CD4-positive, alpha-beta T cell treated with Interleukin-2 at 100 ng/mL for 4 hours (primary cell): ENCODE results near the gene ZNF44.
"Not testable (repeated sequence)": the region's sequence is repeated elsewhere in the genome, so short reads cannot be mapped to it uniquely, and the experiment has no call there.

Source experiments
- DNase-seq: peaks from one replicate; pipeline ENCODE4 v3.0.0-alpha.2; 2020; ENCODE audit warnings: low spot score

The ZNF44 gene

DNA sequence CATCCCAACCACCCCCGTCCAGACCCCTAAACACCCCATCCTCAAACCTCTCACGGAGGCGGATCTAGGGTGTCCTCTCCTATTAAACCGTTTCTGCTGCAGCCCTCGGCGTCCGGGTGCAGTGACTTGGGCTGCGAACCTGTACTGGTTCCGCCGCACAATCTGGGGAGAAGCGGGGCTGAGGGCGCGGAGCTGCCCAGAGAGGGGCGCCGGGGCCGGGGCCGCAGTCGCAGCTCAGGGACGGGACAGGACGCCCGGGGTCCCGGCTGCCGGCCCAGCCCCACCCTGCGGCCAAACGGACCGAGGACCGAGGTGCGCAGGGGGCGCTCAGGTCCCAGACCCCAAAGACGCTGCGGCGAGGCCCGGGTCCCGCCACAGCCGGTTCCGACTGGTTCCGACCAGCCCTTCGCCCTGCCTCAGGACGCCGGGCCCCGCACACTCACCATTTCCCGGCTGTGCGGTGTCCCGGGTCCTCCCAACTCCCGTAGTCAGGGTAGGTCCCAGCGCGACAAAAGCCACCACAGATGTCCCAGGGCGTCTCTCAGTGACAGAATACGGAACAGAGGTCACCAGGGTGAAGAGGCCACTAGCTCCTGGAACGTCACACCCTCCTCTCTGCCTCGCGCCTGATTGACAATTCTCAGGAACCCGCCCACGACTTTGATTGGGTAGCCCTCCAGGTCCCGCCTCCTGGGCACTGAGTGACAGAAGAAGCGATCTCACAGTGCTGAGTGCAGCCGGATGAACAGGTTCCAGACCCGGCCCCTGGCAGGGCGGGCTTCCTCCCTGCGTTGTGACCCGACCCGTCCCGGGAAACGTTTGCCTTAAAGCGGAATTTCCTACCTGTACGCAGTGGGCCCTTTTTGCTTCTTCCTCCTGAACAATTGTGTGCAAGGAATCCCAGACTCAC, at the start of gene ZNF44:
Gene ZNF44, minus strand, starts transcription at position 635 of the 910 bp plus-strand sequence. Its CDS starts 189 bp downstream, at position 446.
- peak; percentile 98 for DNase-seq

GRCh38 chr19:12333162-12334159, 38.8 kb upstream of the ZNF44 start, which contains the start of gene ZNF563:
ZNF563 (minus strand) TSS chr19:12333633; CDS start chr19:12333482, 151 bp downstream.
- peak; percentile 98 for DNase-seq

GRCh38 chr19:12331211-12331941, 36.7 kb upstream of the ZNF44 start:
- DNase-seq: peak; percentile 61

- DNase-seq: no peak
Observed at GRCh38 chr19:12330340-12330739, 35.7 kb upstream of the ZNF44 start.

GRCh38 chr19:12325690-12326089, 31.0 kb upstream of the ZNF44 start:
- DNase-seq: no peak

- DNase-seq: no peak
Observed at GRCh38 chr19:12318782-12319413, 24.2 kb upstream of the ZNF44 start.

DNA sequence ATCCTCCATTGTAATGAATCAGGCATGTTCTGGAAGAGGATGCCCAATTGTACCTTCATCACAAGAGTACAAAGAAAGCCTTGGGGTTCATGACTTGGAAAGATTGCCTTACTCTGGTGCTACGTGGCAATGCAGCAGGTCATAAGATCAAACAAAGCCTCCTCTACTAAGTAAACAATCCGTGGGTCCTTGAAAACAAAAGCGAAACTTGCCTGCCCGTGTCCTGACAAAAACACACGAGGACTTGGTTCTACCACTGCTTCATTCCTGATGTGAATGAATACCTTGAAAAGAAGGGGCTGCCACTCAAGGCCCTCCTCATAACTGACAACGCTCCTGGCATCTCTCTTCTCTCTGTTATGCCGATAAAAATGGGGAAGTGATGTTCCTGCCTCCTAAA, 19.9 kb upstream of the ZNF44 start:
- no peak for DNase-seq

DNA sequence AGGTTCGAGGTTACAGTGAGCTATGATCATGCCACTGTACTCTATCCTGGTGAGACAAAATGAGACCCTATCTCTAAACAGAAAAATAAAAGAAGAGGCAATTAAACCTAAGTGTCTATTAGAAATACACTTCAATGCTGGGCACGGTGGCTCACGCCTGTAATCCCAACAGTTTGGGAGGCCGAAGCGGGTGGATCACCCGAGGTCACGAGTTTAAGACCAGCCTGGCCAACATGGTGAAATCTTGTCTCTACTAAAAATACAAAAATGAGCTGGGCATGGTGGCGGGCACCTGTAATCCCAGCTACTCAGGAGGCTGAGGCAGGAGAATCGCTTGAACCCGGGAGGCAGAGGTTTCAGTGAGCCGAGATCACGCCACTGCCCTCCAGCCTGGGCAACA, 14.2 kb upstream of the ZNF44 start:
- DNase-seq: not testable (repeated sequence)

- DNase-seq: no peak
Observed at GRCh38 chr19:12295191-12295590, 508 bp upstream of the ZNF44 start.

- DNase-seq: peak; percentile 62
Observed at GRCh38 chr19:12293777-12294248, 870 bp downstream of the ZNF44 start.

- DNase-seq: no peak
Observed at GRCh38 chr19:12289790-12290065, 5.0 kb downstream of the ZNF44 start.

GRCh38 chr19:12287958-12288500, 6.7 kb downstream of the ZNF44 start:
- DNase-seq: no peak

GRCh38 chr19:12284631-12285030, 10.1 kb downstream of the ZNF44 start:
- no peak for DNase-seq

DNA sequence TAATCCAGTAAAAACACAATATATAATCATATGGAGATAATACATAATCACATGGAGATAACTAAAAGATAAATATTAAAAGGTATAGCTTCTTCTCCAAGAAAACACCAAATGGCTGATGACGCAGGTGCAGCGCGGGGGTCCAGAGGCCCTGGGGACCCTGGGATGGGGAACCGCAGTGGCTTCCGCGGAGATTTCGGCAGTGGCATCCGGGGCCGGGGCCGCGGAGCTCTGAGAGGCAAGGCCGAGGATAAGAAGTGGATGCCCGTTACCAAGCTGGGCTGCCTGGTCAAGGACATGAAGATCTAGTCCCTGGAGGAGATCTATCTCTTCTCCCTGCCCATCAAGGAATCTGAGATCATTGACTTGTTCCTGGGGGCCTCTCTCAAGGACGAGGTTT, 10.5 kb downstream of the ZNF44 start:
- no peak for DNase-seq

DNA sequence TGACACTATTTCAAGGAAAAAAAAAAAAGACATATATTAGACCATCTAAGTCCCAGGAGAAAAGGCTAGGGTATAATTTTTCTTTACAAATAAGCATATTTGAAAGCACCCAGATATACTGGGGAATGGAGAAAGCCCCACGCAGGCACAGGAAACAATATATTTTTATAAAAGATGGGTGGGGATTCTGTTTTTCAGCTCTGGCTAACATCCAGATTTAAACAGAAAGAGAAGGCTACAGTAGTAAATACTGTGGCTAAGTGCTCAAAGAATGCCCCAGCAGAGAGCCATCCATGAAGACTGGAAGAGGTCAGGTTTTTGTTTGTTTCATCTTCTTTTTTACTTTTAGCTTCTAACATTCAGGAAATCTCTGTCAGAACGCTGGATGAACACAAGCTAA, 16.0 kb downstream of the ZNF44 start:
- no peak for DNase-seq

GRCh38 chr19:12272980-12273901, 21.4 kb downstream of the ZNF44 start:
- DNase-seq: no peak

GRCh38 chr19:12272386-12272785, 22.3 kb downstream of the ZNF44 start:
- no peak for DNase-seq

DNA sequence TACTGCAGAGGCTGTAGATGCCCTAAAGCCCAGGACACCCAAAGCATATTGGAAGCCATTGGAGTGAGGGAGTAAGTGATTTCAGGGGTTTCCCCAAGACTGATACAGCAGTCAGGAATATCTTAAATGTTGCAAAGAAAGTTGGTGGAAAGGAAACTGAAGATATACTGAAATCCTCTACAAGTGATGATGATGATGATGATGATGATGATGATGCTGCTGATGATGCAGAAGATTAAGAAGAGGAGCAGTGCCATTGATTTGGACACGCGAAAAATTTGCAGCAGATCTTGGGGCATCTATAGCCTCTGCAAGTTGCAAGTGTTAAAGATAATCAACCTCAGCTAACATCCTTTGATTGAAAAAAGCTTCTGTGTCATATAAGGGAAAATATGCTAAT, 23.8 kb downstream of the ZNF44 start:
- DNase-seq: no peak

GRCh38 chr19:12265921-12266704, 28.6 kb downstream of the ZNF44 start:
- no peak for DNase-seq
